HT-29 (cell line): ENCODE results near the gene CD40LG. TPM values are rescaled to one million over a fixed set of nuclear protein-coding genes. Genes with fewer than 3 reads are reported as not detected.

Experiments
- DNase-seq: peaks from one replicate; pipeline ENCODE4 v3.0.0-alpha.2; 2015; ENCODE audit warnings: low spot score
- total RNA-seq: library from RNA; depleted of rRNA; stranded (reverse); fragments of >200 nt; shearing (Covaris generic); gene quantifications from 2 replicates; pipeline ENCODE4 v1.2.3, GENCODE V29; 2014; rRNA removed

Gene CD40LG
- not detected in 2 replicates for total RNA-seq

- DNase-seq = no peak
Measured at GRCh38 chrX:136647677-136648360, at the start of gene CD40LG. CD40LG (plus strand) TSS chrX:136648158; CDS start chrX:136648249, 91 bp downstream.

- no peak for DNase-seq
Measured at GRCh38 chrX:136598631-136599030, 49.3 kb upstream of the CD40LG start.

- no peak for DNase-seq
Measured at GRCh38 chrX:136600059-136600458, 47.9 kb upstream of the CD40LG start.

- no peak for DNase-seq
Measured at GRCh38 chrX:136607236-136607635, 40.7 kb upstream of the CD40LG start.

- peak; percentile 71 for DNase-seq
Measured at GRCh38 chrX:136608295-136608933, 39.5 kb upstream of the CD40LG start.

- no peak for DNase-seq
Measured at GRCh38 chrX:136616987-136617685, 30.8 kb upstream of the CD40LG start.

- no peak for DNase-seq
Measured at GRCh38 chrX:136619899-136620505, 28.0 kb upstream of the CD40LG start.

GRCh38 chrX:136620780-136621179 is 27.2 kb upstream of the CD40LG start:
- no peak for DNase-seq

GRCh38 chrX:136622568-136622967 is 25.4 kb upstream of the CD40LG start:
- no peak for DNase-seq

- no peak for DNase-seq
Measured at GRCh38 chrX:136623396-136623795, 24.6 kb upstream of the CD40LG start.

GRCh38 chrX:136625246-136625645 is 22.7 kb upstream of the CD40LG start:
- DNase-seq = no peak

GRCh38 chrX:136626237-136626636 is 21.7 kb upstream of the CD40LG start:
- DNase-seq = no peak

- DNase-seq = no peak
Measured at GRCh38 chrX:136626891-136627290, 21.1 kb upstream of the CD40LG start.

GRCh38 chrX:136627409-136627808 is 20.5 kb upstream of the CD40LG start:
- no peak for DNase-seq

- DNase-seq = no peak
Measured at GRCh38 chrX:136629084-136629750, 18.7 kb upstream of the CD40LG start.

GRCh38 chrX:136630881-136631280 is 17.1 kb upstream of the CD40LG start:
- no peak for DNase-seq

GRCh38 chrX:136635235-136635634 is 12.7 kb upstream of the CD40LG start:
- DNase-seq = no peak

- DNase-seq = no peak
Measured at GRCh38 chrX:136636121-136636520, 11.8 kb upstream of the CD40LG start.

GRCh38 chrX:136639506-136640176 is 8.3 kb upstream of the CD40LG start:
- DNase-seq = no peak

GRCh38 chrX:136643243-136643642 is 4.7 kb upstream of the CD40LG start:
- DNase-seq = no peak

- DNase-seq = no peak
Measured at GRCh38 chrX:136646602-136647239, 1.2 kb upstream of the CD40LG start.
